ENCODE results near the gene TRIM17. TPM values are rescaled to one million over a fixed set of nuclear protein-coding genes. Genes with fewer than 3 reads are reported as not detected.
A peak's percentile ranks its signal among the peaks of the same experiment; 100 is the strongest.

TRIM17 gene
- total RNA-seq, 2 donors from 2014 or later: 8.4 to 19.6 TPM

- H3K9me3 Mint-ChIP-seq: no peaks in the 10 kb centered on the region
- H3K9me3 ChIP-seq (ENCODE audit: control insufficient read depth, low read length): no peaks in the 10 kb centered on the region
- H3K36me3 ChIP-seq (ENCODE audit: control insufficient read depth, insufficient read depth, low read length): no peaks in the 10 kb centered on the region
- no peak overlapping the region for H3K4me3 Mint-ChIP-seq
- H3K27me3 ChIP-seq (ENCODE audit: control insufficient read depth, insufficient read depth, low read length, poor library complexity, severe bottlenecking): no peaks in the 10 kb centered on the region
- H3K9ac ChIP-seq (ENCODE audit: extremely low read depth, low read length, poor library complexity, severe bottlenecking): no peak overlapping the region
- 73 to 80% methylated on average over 18 to 25 of the region's 25 CpGs for WGBS, 2 experiments (ENCODE audit: insufficient coverage in 1 of 2, insufficient read length in 1 of 2)
- no peaks in the 10 kb centered on the region for H3K36me3 Mint-ChIP-seq (ENCODE audit: low read depth)
- TF ChIP-seq CTCF (conservative IDR thresholded peaks at IDR 0.05): no peak
- peaks cover 3% of the 10 kb centered on the region for H3K4me1 Mint-ChIP-seq
- H3K4me1 ChIP-seq (ENCODE audit: control insufficient read depth, insufficient read depth, low read length): peaks cover 4% of the 10 kb centered on the region
- peak; percentile 68 for DNase-seq
- H3K27ac Mint-ChIP-seq: no peak overlapping the region
- no peak overlapping the region for H3K4me3 ChIP-seq (ENCODE audit: low read length)
- no peak overlapping the region for H3K27ac ChIP-seq (ENCODE audit: low read depth, low read length)
- no peaks in the 10 kb centered on the region for H3K27me3 Mint-ChIP-seq (ENCODE audit: insufficient read depth)
Observed at GRCh38 chr1:228367798-228368791, 48.6 kb downstream of the TRIM17 start.

- Mint-ChIP-seq H3K27ac (no peak overlapping the region), H3K4me1 (peaks cover 3% of the 10 kb centered on the region), H3K4me3 (no peak overlapping the region), H3K36me3 (ENCODE audit: low read depth) (no peaks in the 10 kb centered on the region), H3K9me3 (no peaks in the 10 kb centered on the region), H3K27me3 (ENCODE audit: insufficient read depth) (no peaks in the 10 kb centered on the region)
- peaks cover 4% of the 10 kb centered on the region for H3K4me1 ChIP-seq (ENCODE audit: control insufficient read depth, insufficient read depth, low read length)
- no peaks in the 10 kb centered on the region for H3K27me3 ChIP-seq (ENCODE audit: control insufficient read depth, insufficient read depth, low read length, poor library complexity, severe bottlenecking)
- no peak for DNase-seq
- H3K9ac ChIP-seq (ENCODE audit: extremely low read depth, low read length, poor library complexity, severe bottlenecking): no peak overlapping the region
- no peak overlapping the region for H3K4me3 ChIP-seq (ENCODE audit: low read length)
- no peak for TF ChIP-seq CTCF (conservative IDR thresholded peaks at IDR 0.05)
- WGBS, 2 experiments (ENCODE audit: insufficient coverage in 1 of 2, insufficient read length in 1 of 2): 84 to 90% methylated on average over 5 to 24 of the region's 24 CpGs
- H3K27ac ChIP-seq (ENCODE audit: low read depth, low read length): no peak overlapping the region
- no peaks in the 10 kb centered on the region for H3K9me3 ChIP-seq (ENCODE audit: control insufficient read depth, low read length)
- H3K36me3 ChIP-seq (ENCODE audit: control insufficient read depth, insufficient read depth, low read length): no peaks in the 10 kb centered on the region
Observed at GRCh38 chr1:228366866-228367741, 49.6 kb downstream of the TRIM17 start.

DNA sequence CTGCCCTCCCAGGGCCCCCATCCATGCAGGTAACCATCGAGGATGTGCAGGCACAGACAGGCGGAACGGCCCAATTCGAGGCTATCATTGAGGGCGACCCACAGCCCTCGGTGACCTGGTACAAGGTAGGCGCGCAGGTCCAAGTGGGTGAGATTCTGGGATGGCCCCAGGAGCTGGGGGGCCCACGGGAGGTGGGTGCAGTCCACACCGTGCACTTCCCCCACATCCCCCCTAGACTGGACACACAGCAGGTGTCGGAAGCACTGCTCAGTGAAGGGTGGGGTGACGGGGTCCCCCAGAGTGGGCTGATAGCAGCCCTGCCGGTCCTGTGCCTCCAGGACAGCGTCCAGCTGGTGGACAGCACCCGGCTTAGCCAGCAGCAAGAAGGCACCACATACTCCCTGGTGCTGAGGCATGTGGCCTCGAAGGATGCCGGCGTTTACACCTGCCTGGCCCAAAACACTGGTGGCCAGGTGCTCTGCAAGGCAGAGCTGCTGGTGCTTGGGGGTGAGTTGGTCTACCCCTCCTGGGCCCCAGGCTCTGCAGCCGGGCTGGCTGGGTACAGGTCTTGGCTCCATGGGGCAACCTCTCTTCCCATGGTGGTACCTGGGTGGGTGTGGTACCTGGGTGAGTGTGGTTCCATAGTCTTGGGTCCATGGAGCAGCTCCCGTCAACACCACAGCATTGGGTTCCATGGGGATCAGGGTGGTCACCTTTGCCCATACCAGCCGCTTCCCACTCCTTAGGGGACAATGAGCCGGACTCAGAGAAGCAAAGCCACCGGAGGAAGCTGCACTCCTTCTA, 50.4 kb downstream of the TRIM17 start:
- TF ChIP-seq CTCF (conservative IDR thresholded peaks at IDR 0.05): no peak
- H3K4me3 ChIP-seq (ENCODE audit: low read length): no peak overlapping the region
- no peak for DNase-seq
- H3K4me1 ChIP-seq (ENCODE audit: control insufficient read depth, insufficient read depth, low read length): peaks cover 4% of the 10 kb centered on the region
- no peaks in the 10 kb centered on the region for H3K9me3 ChIP-seq (ENCODE audit: control insufficient read depth, low read length)
- Mint-ChIP-seq H3K4me1 (peaks cover 3% of the 10 kb centered on the region), H3K27me3 (ENCODE audit: insufficient read depth) (no peaks in the 10 kb centered on the region), H3K9me3 (no peaks in the 10 kb centered on the region), H3K36me3 (ENCODE audit: low read depth) (no peaks in the 10 kb centered on the region), H3K4me3 (no peak overlapping the region), H3K27ac (no peak overlapping the region)
- no peaks in the 10 kb centered on the region for H3K36me3 ChIP-seq (ENCODE audit: control insufficient read depth, insufficient read depth, low read length)
- no peak overlapping the region for H3K27ac ChIP-seq (ENCODE audit: low read depth, low read length)
- 93 to 94% methylated on average over 11 to 23 of the region's 23 CpGs for WGBS, 2 experiments (ENCODE audit: insufficient coverage in 1 of 2, insufficient read length in 1 of 2)
- no peaks in the 10 kb centered on the region for H3K27me3 ChIP-seq (ENCODE audit: control insufficient read depth, insufficient read depth, low read length, poor library complexity, severe bottlenecking)
- H3K9ac ChIP-seq (ENCODE audit: extremely low read depth, low read length, poor library complexity, severe bottlenecking): no peak overlapping the region
